AG10803 (cell line): ENCODE measurements around the gene ENDOG.

Experiments used
- DNase-seq: peaks from one replicate; pipeline ENCODE4 v3.0.0; 2010; ENCODE audit warnings: low read depth
- H3K4me3 ChIP-seq: 2 replicates; pipeline ENCODE4 v1.5.1; 2011; ENCODE audit warnings: mild to moderate bottlenecking, low read length, control low read depth
- CTCF ChIP-seq: conservative IDR thresholded peaks from 2 replicates; pipeline ENCODE4 v1.5.1; 2011; ENCODE audit warnings: mild to moderate bottlenecking, low read length, control low read depth, inconsistent platforms

Gene ENDOG

GRCh38 chr9:128823362-128823902, 5.1 kb downstream of the ENDOG start:
- DNase-seq, result no peak
- H3K4me3 ChIP-seq, result no peak overlapping the region
- TF ChIP-seq CTCF, result no peak

GRCh38 chr9:128823903-128824406, 5.7 kb downstream of the ENDOG start:
- TF ChIP-seq CTCF, result no peak
- DNase-seq, result no peak
- no peak overlapping the region for H3K4me3 ChIP-seq

DNA sequence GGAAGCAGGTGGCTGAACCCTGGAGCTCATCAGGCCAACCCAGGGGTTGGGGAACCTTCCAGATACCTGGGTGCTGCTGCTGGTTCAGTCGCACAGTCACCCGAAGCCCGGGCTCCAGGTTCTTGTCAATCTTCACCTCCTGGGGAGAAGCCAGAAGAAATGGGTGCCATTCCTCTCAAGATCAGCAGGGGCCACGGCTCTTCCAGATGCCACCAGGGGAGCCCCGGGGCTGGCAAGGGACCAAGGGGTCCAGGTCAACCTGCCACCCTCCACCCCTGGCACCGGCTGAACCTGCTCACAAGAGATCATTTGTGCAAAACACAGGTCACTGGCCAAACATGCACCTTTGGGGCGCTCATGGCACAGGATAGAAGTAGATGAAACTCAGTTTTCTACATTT, 6.6 kb downstream of the ENDOG start:
- DNase-seq, result no peak
- no peak overlapping the region for H3K4me3 ChIP-seq
- TF ChIP-seq CTCF, result no peak

- no peak for TF ChIP-seq CTCF
- DNase-seq, result no peak
- no peak overlapping the region for H3K4me3 ChIP-seq
Measured at GRCh38 chr9:128825923-128826700, 7.8 kb downstream of the ENDOG start.

DNA sequence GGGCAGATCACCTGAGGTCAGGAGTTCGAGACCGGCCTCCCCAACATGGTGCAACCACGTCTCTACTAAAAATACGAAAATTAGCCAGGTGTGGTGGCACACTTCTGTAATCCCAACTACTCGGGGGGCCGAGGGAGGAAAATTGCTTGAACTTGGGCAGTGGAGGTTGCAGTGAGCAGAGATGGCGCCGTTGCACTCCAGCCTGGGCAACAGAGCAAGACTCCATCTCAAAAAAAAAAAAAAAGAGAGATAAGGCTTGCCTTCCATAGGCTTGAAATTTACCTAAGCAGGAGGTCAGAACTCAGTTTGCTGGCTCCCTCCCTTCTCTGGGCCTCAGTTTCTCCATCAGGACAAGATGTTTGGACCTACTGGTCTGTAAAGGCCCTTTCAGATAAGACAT, 10.0 kb downstream of the ENDOG start:
- H3K4me3 ChIP-seq, result peak overlapping the region; percentile 84
- no peak for DNase-seq
- no peak for TF ChIP-seq CTCF

GRCh38 chr9:128828719-128829452, 10.6 kb downstream of the ENDOG start:
- no peak for DNase-seq
- TF ChIP-seq CTCF, result no peak
- peak overlapping the region; percentile 84 for H3K4me3 ChIP-seq
